ENCODE measurements around the gene NAALADL1. TPM values are rescaled to one million over a fixed set of nuclear protein-coding genes. Genes with fewer than 3 reads are reported as not detected.

Gene NAALADL1
- total RNA-seq, 1 experiment from 2014 or later = not detected

GRCh38 chr11:64998690-64999431 lies 59.5 kb downstream of the NAALADL1 start:
- H3K27ac ChIP-seq (ENCODE audit: low read depth, low read length) = no peak overlapping the region
- no peaks in the 10 kb centered on the region for H4K20me1 ChIP-seq (ENCODE audit: insufficient read depth)
- no TSS peak for BruUV-seq (replicated peaks)
- H3K79me2 ChIP-seq (ENCODE audit: insufficient read depth, low read length) = no peaks in the 10 kb centered on the region
- H3K36me3 ChIP-seq (ENCODE audit: control insufficient read depth in 1 of 2, insufficient read depth in 2 of 2, low read length in 2 of 2) = no peaks in the 10 kb centered on the region
- no peak overlapping the region for H3K9ac ChIP-seq (ENCODE audit: low read length)
- ATAC-seq (no peak), DNase-seq (ENCODE audit: low read depth, low spot score) (no peak)
- H3K4me3 ChIP-seq (replicated peaks in 1 of 2; ENCODE audit: low read depth in 1 of 2, low read length in 2 of 2) = no peak overlapping the region
- H3K4me1 ChIP-seq (ENCODE audit: control insufficient read depth in 1 of 2, insufficient read depth in 2 of 2, low read length in 2 of 2) = peaks cover 13 to 40% of the 10 kb centered on the region in 2 experiments; a peak in 3 of 4 replicates
- H3K4me2 ChIP-seq (ENCODE audit: low read length) = peak overlapping the region; percentile 39
- CTCF ChIA-PET = interaction anchor here (1.3 to 3.8 kb wide), 3 partner anchors 15 to 155 kb away, joined by 3 to 21 read pairs (median 5); partner anchors contain the start of genes ARL2 and CDC42BPG
- intact Hi-C loops (cut with micrococcal nuclease) = loop anchor here (5.0 kb wide), 1 partner anchor 152 kb away; no protein-coding TSS in a partner anchor
- H2AFZ ChIP-seq (ENCODE audit: low read depth, low read length, poor library complexity, severe bottlenecking) = peak overlapping the region; percentile 65
- TF ChIP-seq FOSL1 (IDR thresholded peaks at IDR 0.05; ENCODE audit: low read depth) = no peak
- TF ChIP-seq MAX (IDR thresholded peaks at IDR 0.05) = no peak
- TF ChIP-seq, protein P1, sequence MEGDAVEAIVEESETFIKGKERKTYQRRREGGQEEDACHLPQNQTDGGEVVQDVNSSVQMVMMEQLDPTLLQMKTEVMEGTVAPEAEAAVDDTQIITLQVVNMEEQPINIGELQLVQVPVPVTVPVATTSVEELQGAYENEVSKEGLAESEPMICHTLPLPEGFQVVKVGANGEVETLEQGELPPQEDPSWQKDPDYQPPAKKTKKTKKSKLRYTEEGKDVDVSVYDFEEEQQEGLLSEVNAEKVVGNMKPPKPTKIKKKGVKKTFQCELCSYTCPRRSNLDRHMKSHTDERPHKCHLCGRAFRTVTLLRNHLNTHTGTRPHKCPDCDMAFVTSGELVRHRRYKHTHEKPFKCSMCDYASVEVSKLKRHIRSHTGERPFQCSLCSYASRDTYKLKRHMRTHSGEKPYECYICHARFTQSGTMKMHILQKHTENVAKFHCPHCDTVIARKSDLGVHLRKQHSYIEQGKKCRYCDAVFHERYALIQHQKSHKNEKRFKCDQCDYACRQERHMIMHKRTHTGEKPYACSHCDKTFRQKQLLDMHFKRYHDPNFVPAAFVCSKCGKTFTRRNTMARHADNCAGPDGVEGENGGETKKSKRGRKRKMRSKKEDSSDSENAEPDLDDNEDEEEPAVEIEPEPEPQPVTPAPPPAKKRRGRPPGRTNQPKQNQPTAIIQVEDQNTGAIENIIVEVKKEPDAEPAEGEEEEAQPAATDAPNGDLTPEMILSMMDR (IDR thresholded peaks at IDR 0.05 in 2 of 3, conservative IDR thresholded peaks at IDR 0.05 in 1 of 3; ENCODE audit: borderline replicate concordance in 1 of 3, insufficient read depth in 1 of 3, low read depth in 2 of 3, low read length in 2 of 3) = no peak
- no peak for TF ChIP-seq SRF (IDR thresholded peaks at IDR 0.05; ENCODE audit: low read depth)
- no peak for TF ChIP-seq ZNF274 (IDR thresholded peaks at IDR 0.05; ENCODE audit: low read depth, low read length)
- H3K9me2 ChIP-seq (ENCODE audit: insufficient read depth) = no peaks in the 10 kb centered on the region
- RAD21 ChIA-PET (ENCODE audit: low non-redundant PET in 1 of 2, low total read pairs in 2 of 2, uncharacterized antibody in 2 of 2, unreplicated experiment in 2 of 2) = no interaction called here
- H3K27me3 ChIP-seq (ENCODE audit: insufficient read depth, low read length) = no peaks in the 10 kb centered on the region
- no peaks in the 10 kb centered on the region for H3K9me3 ChIP-seq (ENCODE audit: control insufficient read depth in 1 of 2, insufficient read depth in 1 of 2, low read depth in 1 of 2, low read length in 2 of 2)
- POLR2A ChIA-PET = interaction anchor here (1.0 kb wide), 1 partner anchor 15 kb away, joined by 3 read pairs; the partner anchor contains the start of gene ARL2
